IMR-90 (cell line): ENCODE results near the gene DIPK1B. TPM values are rescaled to one million over a fixed set of nuclear protein-coding genes. Genes with fewer than 3 reads are reported as not detected.

Experiments
- ATAC-seq: fragments of 200-7000 bp; cut with Tn5 transposase; 2 replicates; pipeline ENCODE4 v1.9.1; 2020; ENCODE audit warnings: low read depth, mild to moderate bottlenecking, moderate library complexity
- BruUV-seq: library from RNA; stranded (reverse); fragments of 400-500 nt; replicated peaks from 2 replicates; lab custom pipeline; 2021; lab: Mats Ljungman, UMichigan
- CTCF ChIA-PET: fragments of 300-600 bp; formaldehyde crosslinking; extraction: SDS; loops from one replicate; lab custom pipeline; 2021; ENCODE audit warnings: antibody characterized with exemption; lab: Yijun Ruan, JAX
- POLR2A ChIA-PET: fragments of 300-600 bp; sonication (Branson Sonifier 250); formaldehyde crosslinking; loops from one replicate; lab custom pipeline; 2022; ENCODE audit warnings: antibody characterized with exemption; ENCODE audit not compliant: unreplicated experiment; lab: Charles Lee
- DNase-seq: peaks from one replicate; pipeline ENCODE4 v3.0.0; 2013
- H2AFZ ChIP-seq: replicated peaks from 2 replicates; pipeline ENCODE3; 2013; ENCODE audit warnings: low read length, mild to moderate bottlenecking; ENCODE audit not compliant: poor library complexity
- H2AK5ac ChIP-seq: 2 replicates; pipeline ENCODE4 v1.6.1; 2013; ENCODE audit warnings: low read depth, low read length, inconsistent platforms
- H2AK9ac ChIP-seq: replicated peaks from 2 replicates; pipeline ENCODE3; 2013; ENCODE audit warnings: mild to moderate bottlenecking, low read depth, low read length, moderate library complexity; ENCODE audit not compliant: poor library complexity
- H2BK120ac ChIP-seq: 2 replicates; pipeline ENCODE4 v1.6.1; 2013; ENCODE audit warnings: low read depth, low read length, inconsistent platforms
- H2BK15ac ChIP-seq: 3 replicates; pipeline ENCODE4 v1.6.1; 2013; ENCODE audit warnings: low read depth, low read length, inconsistent platforms
- H2BK20ac ChIP-seq: 2 replicates; pipeline ENCODE4 v1.6.1; 2013; ENCODE audit warnings: low read depth, mild to moderate bottlenecking, inconsistent platforms, low read length, moderate library complexity
- H2BK5ac ChIP-seq: 2 replicates; pipeline ENCODE4 v1.6.1; 2013; ENCODE audit warnings: mild to moderate bottlenecking, low read depth, low read length, inconsistent platforms; ENCODE audit not compliant: poor library complexity, severe bottlenecking
- H3K14ac ChIP-seq: replicated peaks from 2 replicates; pipeline ENCODE4 v1.6.1; 2013; ENCODE audit warnings: low read depth, low read length, inconsistent platforms
- H3K18ac ChIP-seq: 2 replicates; pipeline ENCODE4 v1.6.1; 2013; ENCODE audit warnings: low read depth, low read length, control low read depth
- H3K23ac ChIP-seq: 2 replicates; pipeline ENCODE4 v1.6.1; 2013; ENCODE audit warnings: low read depth, low read length, inconsistent platforms
- H3K27ac ChIP-seq: 2 replicates; pipeline ENCODE4 v1.5.1; 2013; ENCODE audit warnings: mild to moderate bottlenecking, control low read depth, low read length; ENCODE audit not compliant: insufficient read depth
- H3K27me3 ChIP-seq: 2 replicates; pipeline ENCODE4 v1.6.1; 2013; ENCODE audit warnings: low read length; ENCODE audit not compliant: control insufficient read depth, insufficient read depth
- H3K36me3 ChIP-seq: 2 replicates; pipeline ENCODE4 v1.6.1; 2013; ENCODE audit warnings: low read length, mixed read lengths; ENCODE audit not compliant: control insufficient read depth, insufficient read depth
- H3K4ac ChIP-seq: 2 replicates; pipeline ENCODE4 v1.6.1; 2013; ENCODE audit warnings: low read depth, low read length, inconsistent platforms
- H3K4me1 ChIP-seq: 2 replicates; pipeline ENCODE4 v1.6.1; 2013; ENCODE audit warnings: low read length, mixed read lengths; ENCODE audit not compliant: control insufficient read depth, insufficient read depth
- H3K4me2 ChIP-seq: 2 replicates; pipeline ENCODE4 v1.6.1; 2013; ENCODE audit warnings: low read depth, mild to moderate bottlenecking, control low read depth, low read length, moderate library complexity
- H3K4me3 ChIP-seq: 2 replicates; pipeline ENCODE4 v1.5.1; 2013; ENCODE audit warnings: low read depth, mild to moderate bottlenecking, control low read depth, low read length, moderate library complexity; ENCODE audit not compliant: insufficient read depth
- H3K56ac ChIP-seq: 2 replicates; pipeline ENCODE4 v1.6.1; 2013; ENCODE audit warnings: low read length, inconsistent platforms; ENCODE audit not compliant: insufficient read depth; ENCODE audit errors: extremely low read depth
- H3K79me1 ChIP-seq, 2 experiments: 2 replicates each; pipeline ENCODE4 v1.6.1; 2013; ENCODE audit warnings: low read length in 2 of 2, inconsistent platforms in 1 of 2, low read depth in 1 of 2
- H3K9ac ChIP-seq: 2 replicates; pipeline ENCODE4 v1.6.1; 2013; ENCODE audit warnings: low read depth, low read length, control low read depth
- H3K9me1 ChIP-seq: 2 replicates; pipeline ENCODE4 v1.6.1; 2013; ENCODE audit warnings: low read length, inconsistent platforms; ENCODE audit not compliant: insufficient read depth
- H3K9me3 ChIP-seq: 2 replicates; pipeline ENCODE4 v1.6.1; 2013; ENCODE audit warnings: low read length; ENCODE audit not compliant: control insufficient read depth, insufficient read depth
- H4K20me1 ChIP-seq: 2 replicates; pipeline ENCODE4 v1.6.1; 2013; ENCODE audit warnings: low read length, inconsistent platforms; ENCODE audit not compliant: insufficient read depth
- H4K5ac ChIP-seq: 2 replicates; pipeline ENCODE4 v1.6.1; 2013; ENCODE audit warnings: mild to moderate bottlenecking, low read depth, low read length, control low read depth
- H4K8ac ChIP-seq, 2 experiments: 2 replicates each; pipeline ENCODE4 v1.6.1; 2013; ENCODE audit warnings: low read depth in 2 of 2, low read length in 2 of 2, control low read depth in 1 of 2, inconsistent platforms in 1 of 2
- H4K91ac ChIP-seq: 2 replicates; pipeline ENCODE4 v1.6.1; 2013; ENCODE audit warnings: low read depth, low read length, inconsistent platforms; ENCODE audit not compliant: insufficient read depth
- FOS ChIP-seq: fragments of 150-350 bp; IDR thresholded peaks from 2 replicates; pipeline ENCODE4 v1.6.1; 2016; ENCODE audit warnings: low read depth, low read length
- MAZ ChIP-seq: IDR thresholded peaks from 2 replicates; pipeline ENCODE4 v1.6.1; 2012; ENCODE audit warnings: low read depth, mild to moderate bottlenecking, low read length, improper control_type of control experiment, moderate library complexity, borderline replicate concordance
- WGBS, 2 experiments: methylation state at CpG; one replicate each; pipeline versions ENCODE4 v1.1.5 to v1.1.7; 2013; ENCODE audit warnings: missing lambda C conversion rate in 2 of 2; ENCODE audit not compliant: insufficient read length in 1 of 2; ENCODE audit errors: extremely low coverage in 2 of 2; 5-methylcytosine and 5-hydroxymethylcytosine counted together
- dilution Hi-C: fragments of 300-500 bp; cut with HindIII; formaldehyde crosslinking; loops from one replicate; pipeline ENCODE4 v1.14.3; 2018; ENCODE audit warnings: low sequenced_read_pairs; ENCODE audit not compliant: unreplicated experiment
- in situ Hi-C: fragments of 300-500 bp; cut with MboI; formaldehyde crosslinking; loops from 3 replicates; pipeline ENCODE4 v1.14.3; 2019; ENCODE audit warnings: low sequenced_read_pairs, inconsistent platforms, mixed read lengths
- intact Hi-C: fragments of 100-400 bp; cut with micrococcal nuclease; formaldehyde crosslinking; loops from 2 replicates; pipeline ENCODE4 v1.10.0; 2022
- polyA plus RNA-seq, 3 experiments: library from polyadenylated mRNA; depleted of rRNA; stranded (reverse); fragments of >200 nt; gene quantifications; 2 replicates each; pipeline ENCODE4 v1.2.3, GENCODE V29; 2012; ENCODE audit warnings: low replicate concordance in 1 of 3
- total RNA-seq: library from RNA; depleted of rRNA; stranded (reverse); fragments of >200 nt; gene quantifications from 2 replicates; pipeline ENCODE4 v1.2.3, GENCODE V29; 2012
- TF ChIP-seq, protein P1 (sequence below): conservative IDR thresholded peaks from 2 replicates; pipeline ENCODE4 v1.5.1; 2012; ENCODE audit warnings: mild to moderate bottlenecking, low read depth, low read length, improper control_type of control experiment

DIPK1B gene
- total and polyA plus RNA-seq, 2 of the 4 experiments (the other 2 are of a cell fraction), result 3.4 to 7.1 TPM

GRCh38 chr9:136665111-136665703 lies 47.2 kb upstream of the DIPK1B start:
- dilution Hi-C loops (no loop called here), intact Hi-C loops (no loop called here), in situ Hi-C loops (no loop called here)
- Histone ChIP-seq H2BK5ac (no peak overlapping the region), H3K9me1 (no peaks in the 10 kb centered on the region), H3K4me1 (peaks cover 4% of the 10 kb centered on the region; the same call in 1 of the 2 replicates), H3K9ac (no peak overlapping the region), H2AK9ac (peak overlapping the region; percentile 76), H3K4me3 (peak overlapping the region; percentile 50), H2BK120ac (no peak overlapping the region), H3K4me2 (peak overlapping the region; percentile 54), H3K14ac (no peak overlapping the region), H3K27me3 (peaks cover 34% of the 10 kb centered on the region; the same call in 1 of the 2 replicates), H2BK20ac (no peak overlapping the region), H2AK5ac (no peak overlapping the region), H4K8ac (no peak overlapping the region), H4K91ac (no peak overlapping the region), H3K36me3 (no peaks in the 10 kb centered on the region), H2AFZ (peak overlapping the region; percentile 81), H4K20me1 (no peaks in the 10 kb centered on the region; the same call in 1 of the 2 replicates), H3K79me1 (no peaks in the 10 kb centered on the region), H3K56ac (no peak overlapping the region), H4K5ac (no peak overlapping the region), H3K23ac (no peak overlapping the region), H3K9me3 (no peaks in the 10 kb centered on the region), H2BK15ac (no peak overlapping the region), H3K27ac (no peak overlapping the region), H3K4ac (no peak overlapping the region), H3K18ac (no peak overlapping the region)
- TF ChIP-seq, protein P1, sequence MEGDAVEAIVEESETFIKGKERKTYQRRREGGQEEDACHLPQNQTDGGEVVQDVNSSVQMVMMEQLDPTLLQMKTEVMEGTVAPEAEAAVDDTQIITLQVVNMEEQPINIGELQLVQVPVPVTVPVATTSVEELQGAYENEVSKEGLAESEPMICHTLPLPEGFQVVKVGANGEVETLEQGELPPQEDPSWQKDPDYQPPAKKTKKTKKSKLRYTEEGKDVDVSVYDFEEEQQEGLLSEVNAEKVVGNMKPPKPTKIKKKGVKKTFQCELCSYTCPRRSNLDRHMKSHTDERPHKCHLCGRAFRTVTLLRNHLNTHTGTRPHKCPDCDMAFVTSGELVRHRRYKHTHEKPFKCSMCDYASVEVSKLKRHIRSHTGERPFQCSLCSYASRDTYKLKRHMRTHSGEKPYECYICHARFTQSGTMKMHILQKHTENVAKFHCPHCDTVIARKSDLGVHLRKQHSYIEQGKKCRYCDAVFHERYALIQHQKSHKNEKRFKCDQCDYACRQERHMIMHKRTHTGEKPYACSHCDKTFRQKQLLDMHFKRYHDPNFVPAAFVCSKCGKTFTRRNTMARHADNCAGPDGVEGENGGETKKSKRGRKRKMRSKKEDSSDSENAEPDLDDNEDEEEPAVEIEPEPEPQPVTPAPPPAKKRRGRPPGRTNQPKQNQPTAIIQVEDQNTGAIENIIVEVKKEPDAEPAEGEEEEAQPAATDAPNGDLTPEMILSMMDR, result peak; percentile 30
- TF ChIP-seq FOS, result no peak
- TF ChIP-seq MAZ, result 0 out of 2 replicates have a peak, but pooled peaks have one; percentile 9
- ChIA-PET POLR2A (no interaction called here), CTCF (no interaction called here)
- WGBS, 2 experiments, result 17% methylated on average over 37 of the region's 49 CpGs; no CpG with 5 or more reads in 1 of the 2 experiments
- peak; percentile 38 for ATAC-seq
- DNase-seq, result no peak
- no TSS peak for BruUV-seq
